Mesothelial cell of epicardium (in vitro differentiated cells): ENCODE measurements around the gene RAD51B. TPM values are rescaled to one million over a fixed set of nuclear protein-coding genes. Genes with fewer than 3 reads are reported as not detected.

Source experiments
- DNase-seq, 2 experiments: peaks; one replicate each; pipeline ENCODE4 v3.0.0; 2021; ENCODE audit warnings: low spot score in 2 of 2; ENCODE audit not compliant: unreplicated experiment in 2 of 2
- H3K27ac Mint-ChIP-seq: 2 replicates; pipeline ENCODE4 v1.8.0; 2021; ENCODE audit warnings: mixed read lengths
- H3K27me3 Mint-ChIP-seq: 2 replicates; pipeline ENCODE4 v1.8.0; 2021; ENCODE audit warnings: low read depth, mixed read lengths
- H3K36me3 Mint-ChIP-seq: 2 replicates; pipeline ENCODE4 v1.8.0; 2021; ENCODE audit warnings: mixed read lengths
- H3K4me1 Mint-ChIP-seq: 2 replicates; pipeline ENCODE4 v1.8.0; 2021; ENCODE audit warnings: mixed read lengths
- H3K4me3 Mint-ChIP-seq: 2 replicates; pipeline ENCODE4 v1.8.0; 2021; ENCODE audit warnings: mild to moderate bottlenecking, moderate library complexity, mixed read lengths
- H3K9me3 Mint-ChIP-seq: 2 replicates; pipeline ENCODE4 v1.8.0; 2021; ENCODE audit warnings: mixed read lengths
- CTCF ChIP-seq: fragments of 200-600 bp; sonication (generic); IDR thresholded peaks from one replicate; pipeline ENCODE4 v1.5.0; 2021; ENCODE audit warnings: antibody characterized with exemption; ENCODE audit not compliant: unreplicated experiment
- total RNA-seq: library from RNA; stranded (reverse); gene quantifications from 3 replicates; pipeline ENCODE4 v1.2.1, GENCODE V29; 2021

The RAD51B gene
- total RNA-seq, 1 donor from 2014 or later: 34.7 TPM

- DNase-seq: no peak
- no peak overlapping the region for H3K27ac Mint-ChIP-seq
- no peak overlapping the region for H3K4me3 Mint-ChIP-seq
- no peak for TF ChIP-seq CTCF
- peaks cover 13% of the 10 kb centered on the region for H3K9me3 Mint-ChIP-seq
- H3K36me3 Mint-ChIP-seq: peaks cover 13% of the 10 kb centered on the region
- peaks cover 19% of the 10 kb centered on the region for H3K4me1 Mint-ChIP-seq
- no peaks in the 10 kb centered on the region for H3K27me3 Mint-ChIP-seq
Measured at GRCh38 chr14:68343534-68344118, 524.0 kb downstream of the RAD51B start.

- DNase-seq: no peak
- TF ChIP-seq CTCF: no peak
- Mint-ChIP-seq H3K27ac (no peak overlapping the region), H3K27me3 (no peaks in the 10 kb centered on the region), H3K9me3 (peaks cover 13% of the 10 kb centered on the region), H3K36me3 (peaks cover 13% of the 10 kb centered on the region), H3K4me1 (peaks cover 23% of the 10 kb centered on the region), H3K4me3 (no peak overlapping the region)
Measured at GRCh38 chr14:68345738-68346137, 526.2 kb downstream of the RAD51B start.

GRCh38 chr14:68346556-68347343 is 527.2 kb downstream of the RAD51B start:
- H3K9me3 Mint-ChIP-seq: peaks cover 13% of the 10 kb centered on the region
- no peaks in the 10 kb centered on the region for H3K27me3 Mint-ChIP-seq
- TF ChIP-seq CTCF: no peak
- no peak overlapping the region for H3K4me3 Mint-ChIP-seq
- peak overlapping the region; percentile 51 for H3K27ac Mint-ChIP-seq
- no peak for DNase-seq
- peaks cover 26% of the 10 kb centered on the region for H3K4me1 Mint-ChIP-seq
- peaks cover 13% of the 10 kb centered on the region for H3K36me3 Mint-ChIP-seq

GRCh38 chr14:68349900-68350629 is 530.5 kb downstream of the RAD51B start:
- H3K36me3 Mint-ChIP-seq: peaks cover 11% of the 10 kb centered on the region
- H3K27me3 Mint-ChIP-seq: no peaks in the 10 kb centered on the region
- H3K4me3 Mint-ChIP-seq: no peak overlapping the region
- DNase-seq: no peak
- H3K9me3 Mint-ChIP-seq: peaks cover 10% of the 10 kb centered on the region
- H3K4me1 Mint-ChIP-seq: peaks cover 29% of the 10 kb centered on the region
- H3K27ac Mint-ChIP-seq: peak overlapping the region; percentile 36
- TF ChIP-seq CTCF: no peak

GRCh38 chr14:68355415-68355814 is 535.8 kb downstream of the RAD51B start:
- Mint-ChIP-seq H3K27ac (no peak overlapping the region), H3K36me3 (peaks cover 7% of the 10 kb centered on the region), H3K9me3 (peaks cover 5% of the 10 kb centered on the region), H3K27me3 (no peaks in the 10 kb centered on the region), H3K4me1 (peaks cover 34% of the 10 kb centered on the region), H3K4me3 (no peak overlapping the region)
- DNase-seq: no peak
- TF ChIP-seq CTCF: no peak
